Epithelial cell of proximal tubule (primary cell): ENCODE data around the gene GGCX. TPM values are rescaled to one million over a fixed set of nuclear protein-coding genes. Genes with fewer than 3 reads are reported as not detected.

Experiments
- DNase-seq: peaks from one replicate; pipeline ENCODE4 v3.0.0-alpha.2; 2011; ENCODE audit warnings: low read depth
- H3K4me3 ChIP-seq: 2 replicates; pipeline ENCODE4 v1.5.1; 2011; ENCODE audit warnings: low read depth, mild to moderate bottlenecking, low read length
- CTCF ChIP-seq: conservative IDR thresholded peaks from 2 replicates; pipeline ENCODE4 v1.5.1; 2012; ENCODE audit warnings: low read depth, mild to moderate bottlenecking, low read length
- total RNA-seq: library from RNA; depleted of rRNA; stranded (reverse); fragments of >200 nt; gene quantifications from 2 replicates; pipeline ENCODE4 v1.2.3, GENCODE V29; 2015

Gene GGCX
- total RNA-seq, 1 donor from 2014 or later = 58.2 TPM

- DNase-seq = no peak
- no peak for TF ChIP-seq CTCF
- H3K4me3 ChIP-seq = no peak overlapping the region
Measured at GRCh38 chr2:85591563-85591962, 30.3 kb upstream of the GGCX start.

- H3K4me3 ChIP-seq = no peak overlapping the region
- DNase-seq = no peak
- TF ChIP-seq CTCF = no peak
Measured at GRCh38 chr2:85590950-85591349, 29.7 kb upstream of the GGCX start.

- no peak overlapping the region for H3K4me3 ChIP-seq
- no peak for DNase-seq
- TF ChIP-seq CTCF = no peak
Measured at GRCh38 chr2:85589982-85590791, 28.9 kb upstream of the GGCX start.

- no peak overlapping the region for H3K4me3 ChIP-seq
- no peak for DNase-seq
- TF ChIP-seq CTCF = no peak
Measured at GRCh38 chr2:85589181-85589580, 27.9 kb upstream of the GGCX start.

GRCh38 chr2:85588645-85589044 is 27.4 kb upstream of the GGCX start:
- TF ChIP-seq CTCF = no peak
- no peak for DNase-seq
- H3K4me3 ChIP-seq = no peak overlapping the region

GRCh38 chr2:85588236-85588635 is 26.9 kb upstream of the GGCX start:
- no peak for TF ChIP-seq CTCF
- no peak for DNase-seq
- no peak overlapping the region for H3K4me3 ChIP-seq

- DNase-seq = no peak
- TF ChIP-seq CTCF = no peak
- no peak overlapping the region for H3K4me3 ChIP-seq
Measured at GRCh38 chr2:85585781-85586105, 24.4 kb upstream of the GGCX start.
